HG03521 (cell line): ENCODE results near the gene RIN3.

Source experiments
- ATAC-seq: cut with Tn5 transposase; IDR thresholded peaks from one replicate; pipeline ENCODE4 v1.9.1; 2021; ENCODE audit warnings: mild to moderate bottlenecking, moderate library complexity; ENCODE audit not compliant: unreplicated experiment

The RIN3 gene

DNA sequence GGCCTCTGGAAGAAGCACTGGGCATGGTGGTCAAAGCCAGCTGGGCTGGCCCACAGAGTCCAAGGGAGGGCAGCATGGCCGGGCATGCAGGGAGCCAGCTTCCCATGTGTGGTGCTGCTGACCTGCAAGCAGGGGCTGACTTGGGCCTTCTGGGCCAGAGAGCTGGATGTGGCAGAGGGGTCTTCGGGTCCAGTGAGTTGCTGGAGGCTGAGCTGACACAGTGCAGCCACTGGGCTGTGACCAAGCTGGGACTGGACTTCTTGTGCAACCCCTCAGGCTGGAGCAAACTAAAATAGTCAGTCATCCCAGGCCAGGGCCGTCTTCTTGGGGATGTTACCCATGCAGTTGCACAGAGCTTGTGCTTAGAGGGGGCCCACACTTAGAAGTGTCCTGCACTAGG is 7.3 kb upstream of the RIN3 start:
- ATAC-seq: no peak

DNA sequence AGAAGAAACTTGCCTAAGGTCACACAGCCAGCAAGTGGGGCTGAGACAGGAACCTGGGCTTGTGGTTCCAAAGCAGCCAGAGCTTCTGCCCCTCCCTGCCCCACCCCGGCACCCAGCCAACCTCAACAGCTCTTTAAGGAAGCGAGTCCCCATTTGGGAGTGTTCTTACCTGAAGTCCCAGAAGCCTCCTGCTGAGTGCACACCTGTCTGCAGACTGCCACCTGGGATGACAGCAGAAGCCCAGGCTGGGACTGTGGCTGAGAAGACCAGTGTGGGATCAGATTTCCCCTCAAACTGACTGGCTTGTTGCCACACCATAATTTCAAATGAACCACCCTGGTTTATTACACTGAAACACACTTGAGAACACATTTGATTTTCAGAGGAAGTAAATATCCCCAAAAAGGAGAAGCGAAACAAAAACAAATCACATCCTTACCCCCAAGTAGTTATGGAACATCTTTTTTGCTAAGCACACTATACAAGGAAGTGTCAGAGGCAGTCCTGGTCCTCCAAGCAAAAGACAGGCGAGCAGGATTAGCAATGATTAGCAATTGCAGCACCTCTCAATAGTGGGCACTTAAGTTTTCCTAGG is 6.3 kb upstream of the RIN3 start:
- no peak for ATAC-seq

DNA sequence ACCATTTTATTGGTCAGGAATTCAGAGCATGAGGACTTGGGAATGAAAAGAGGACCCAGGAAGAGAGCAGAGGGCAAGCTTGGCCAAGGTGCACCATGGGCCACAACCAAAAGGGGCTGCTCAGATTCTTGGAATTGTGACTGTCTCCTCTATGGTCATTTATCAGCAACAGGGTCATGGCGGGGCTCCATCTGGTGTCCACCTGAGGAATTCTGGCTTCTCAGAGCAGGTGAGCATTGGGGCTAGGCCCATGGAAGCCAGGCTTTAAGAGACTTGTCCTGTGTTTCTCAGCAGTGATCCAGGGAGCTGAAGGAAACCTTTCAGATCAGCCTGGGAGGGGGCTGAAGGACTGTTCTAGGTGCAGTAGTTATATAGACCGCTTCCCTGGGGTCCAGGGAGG is 2.6 kb upstream of the RIN3 start:
- no peak for ATAC-seq

DNA sequence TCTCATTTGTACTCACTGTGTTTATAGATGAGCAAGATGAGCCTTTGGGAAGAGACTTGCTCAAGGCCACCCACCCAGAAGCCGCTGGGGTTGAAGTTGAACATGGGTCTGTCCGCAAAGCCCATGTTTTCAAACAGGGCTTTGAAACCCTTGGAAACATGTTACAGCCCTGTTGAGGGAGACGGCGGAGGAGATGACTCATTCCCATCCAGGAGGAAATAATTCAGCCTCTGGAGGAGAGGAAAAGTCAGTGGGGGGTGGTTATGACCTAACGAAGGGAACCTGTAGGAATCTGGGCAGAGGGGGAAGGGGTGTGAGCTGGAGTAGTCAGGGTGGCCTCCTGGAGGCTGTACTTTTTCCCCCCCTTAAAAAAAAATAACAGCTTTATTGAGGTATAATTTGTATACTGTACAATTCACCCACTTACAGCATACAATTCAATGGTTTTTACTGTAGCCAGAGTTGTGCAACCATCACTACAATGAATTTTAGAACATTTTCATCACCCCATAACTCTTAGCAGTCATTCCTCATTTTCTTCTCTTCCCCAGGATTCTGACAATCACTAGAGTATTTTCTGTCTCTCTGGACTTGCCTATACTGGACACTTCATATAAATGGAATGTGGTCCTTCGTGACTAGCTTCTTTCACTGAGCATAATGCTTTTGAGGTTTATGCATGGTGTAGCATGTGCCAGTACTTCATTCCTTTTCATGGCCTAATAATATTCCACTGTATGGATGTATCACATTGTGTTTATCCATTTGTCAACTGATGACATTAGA is 1.9 kb upstream of the RIN3 start:
- no peak for ATAC-seq

DNA sequence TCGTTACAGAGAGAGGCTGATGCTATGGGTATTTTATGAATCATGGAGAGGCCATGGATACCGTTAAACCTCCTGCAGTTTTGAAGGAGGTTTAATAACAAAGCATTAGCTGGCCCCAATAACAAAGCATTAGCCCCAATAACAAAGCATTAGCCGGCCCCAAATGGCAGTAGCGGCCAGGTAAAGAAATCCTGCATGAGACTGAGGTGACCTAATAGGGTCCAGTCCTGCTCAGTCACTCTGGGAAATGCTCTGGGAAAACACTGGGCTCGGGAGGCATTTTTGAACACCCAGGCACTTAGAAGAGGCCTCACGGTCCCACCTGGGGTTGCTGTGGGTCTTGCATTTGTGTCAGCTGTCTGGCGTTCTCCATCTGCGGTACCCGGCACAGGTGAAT is 776 bp upstream of the RIN3 start:
- ATAC-seq: no peak

DNA sequence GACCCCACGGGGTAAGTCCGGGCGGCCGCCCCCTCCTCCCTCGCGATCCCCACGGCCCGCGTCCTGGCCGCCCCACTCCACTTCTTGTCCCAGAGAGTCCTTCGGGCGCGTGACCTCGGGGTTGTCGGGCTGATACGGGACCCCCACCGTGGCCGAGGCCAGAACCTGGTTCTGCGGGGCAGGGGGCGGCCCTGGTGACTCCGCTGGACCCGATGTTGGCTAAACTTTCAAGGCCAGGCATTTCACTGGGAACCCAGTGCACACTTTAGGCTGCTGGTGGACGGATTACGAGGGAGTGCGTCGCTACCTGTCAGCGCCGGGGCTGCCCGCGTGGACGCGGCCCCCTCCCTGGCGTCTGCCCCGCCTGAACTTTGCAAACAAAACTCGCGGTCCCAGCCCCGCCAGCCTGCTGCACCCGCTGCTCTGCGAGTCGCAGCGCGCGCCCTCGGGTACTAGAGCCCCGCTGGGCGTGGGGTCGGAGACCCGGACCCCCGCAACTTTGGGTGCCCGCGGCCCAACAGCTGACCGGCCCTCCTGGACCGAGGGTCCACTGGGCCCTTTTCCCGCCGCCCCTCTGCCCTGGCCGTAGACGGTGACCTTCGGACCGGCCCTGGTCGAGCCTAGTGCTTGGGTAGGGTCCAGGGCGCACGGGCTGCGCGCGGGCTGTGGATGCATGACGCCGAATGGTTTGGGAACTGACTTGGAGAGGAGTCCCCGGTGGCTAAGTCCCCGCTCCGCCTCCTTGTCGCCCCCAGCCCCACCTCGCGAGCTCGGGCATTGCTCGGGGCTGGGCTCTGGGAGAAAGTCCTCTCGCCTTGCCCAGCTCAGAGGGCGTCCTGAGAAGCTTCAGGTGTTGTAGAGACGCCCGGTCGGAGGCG is 624 bp downstream of the RIN3 start:
- peak; percentile 31 for ATAC-seq

DNA sequence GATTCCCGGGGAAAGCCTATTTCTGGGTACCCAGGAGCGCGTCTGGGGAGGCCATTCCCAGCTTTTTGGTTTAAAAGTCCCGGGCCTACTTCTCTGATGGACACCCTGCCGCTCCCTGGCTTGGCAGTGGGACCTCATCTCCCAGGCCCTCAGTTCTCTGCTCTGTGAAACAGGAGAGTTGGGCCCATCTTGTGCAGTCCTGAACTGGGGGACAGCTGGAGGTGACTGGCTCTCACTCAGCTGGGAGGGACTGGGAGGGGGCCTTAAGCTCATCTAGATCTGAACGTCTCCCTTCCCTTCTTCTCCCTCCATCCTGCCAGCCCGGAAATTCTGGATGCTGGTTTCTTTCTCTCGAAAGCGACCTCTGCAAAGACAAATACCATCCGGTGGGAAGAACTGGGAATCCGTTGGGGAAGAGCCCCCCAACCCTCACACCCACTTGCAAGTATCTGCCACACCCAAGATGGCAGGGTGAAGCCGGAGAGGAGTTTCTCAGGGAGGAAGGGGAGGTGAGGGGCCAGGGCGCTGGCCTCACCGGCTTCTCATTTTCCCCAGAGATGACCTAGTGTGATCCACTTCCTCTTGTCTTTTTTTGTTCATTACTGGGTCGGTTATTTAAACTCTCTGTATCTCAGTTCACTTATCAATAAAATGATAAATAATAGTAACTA is 1.4 kb downstream of the RIN3 start:
- ATAC-seq: no peak

DNA sequence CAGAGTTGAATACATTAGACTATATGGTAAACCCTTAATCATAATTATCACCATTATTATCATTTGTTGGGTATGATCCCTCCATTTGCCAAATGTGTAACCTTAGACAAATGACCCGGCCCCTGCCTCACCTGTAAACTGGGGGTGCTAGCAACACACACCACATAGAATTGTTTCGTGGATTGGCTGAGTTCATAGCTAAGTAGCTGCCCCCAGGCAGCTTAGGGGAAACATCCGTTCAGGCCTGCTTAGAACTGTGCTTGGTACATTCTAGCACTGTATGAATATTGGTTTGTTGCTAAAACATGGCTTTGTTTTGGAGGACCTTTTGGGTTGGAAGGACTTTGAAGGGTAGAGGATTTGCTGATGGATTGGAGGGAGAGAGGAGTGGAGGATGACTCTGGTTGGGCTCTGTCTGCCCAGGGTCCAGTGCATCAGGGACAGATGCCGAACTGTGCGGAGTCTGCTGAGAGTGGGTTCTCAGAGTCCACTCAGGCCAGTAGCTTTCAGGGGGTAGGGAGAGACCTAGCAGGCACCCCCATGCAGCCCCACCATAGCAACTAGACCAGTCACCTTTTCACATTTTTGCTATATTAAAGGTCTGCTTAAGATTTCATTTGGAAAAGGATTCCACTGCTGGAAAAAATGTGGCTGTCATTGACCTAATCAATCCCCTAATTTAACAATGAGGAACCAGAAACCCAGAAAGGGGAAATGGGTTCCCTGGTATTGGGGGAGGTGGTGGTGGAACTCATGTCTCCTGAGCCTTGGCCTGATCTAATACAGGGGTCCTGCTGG is 2.2 kb downstream of the RIN3 start:
- ATAC-seq: no peak

DNA sequence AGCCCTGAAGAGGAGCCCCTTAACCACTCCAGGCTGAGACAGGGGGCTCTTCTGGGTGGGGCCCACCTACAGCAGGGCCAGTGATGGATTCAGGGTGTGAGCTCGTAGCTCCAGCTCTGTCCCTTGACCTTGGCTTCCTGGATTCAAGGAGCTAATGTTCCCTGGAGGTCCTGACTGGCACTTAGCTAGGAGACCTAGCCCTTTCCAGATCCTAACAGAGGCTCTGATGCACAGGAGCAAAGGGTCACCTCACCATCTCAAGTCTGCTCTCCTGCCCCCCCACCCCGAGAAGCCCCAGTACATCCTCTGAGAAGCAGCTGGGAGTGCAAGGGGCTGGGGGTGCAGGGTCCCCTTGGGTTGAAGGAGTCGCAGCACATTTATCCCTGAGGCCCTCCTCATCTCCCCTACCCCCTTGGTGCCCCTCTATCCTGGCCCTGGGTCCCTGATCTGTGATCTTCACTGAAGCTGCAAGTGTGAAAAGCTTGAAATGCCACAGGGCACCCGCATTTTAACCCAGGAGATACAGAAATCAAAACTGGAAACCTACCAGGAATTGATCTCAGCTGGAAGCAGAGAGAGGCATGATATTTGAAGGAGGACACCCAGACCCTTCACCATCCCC is 2.9 kb downstream of the RIN3 start:
- ATAC-seq: no peak

DNA sequence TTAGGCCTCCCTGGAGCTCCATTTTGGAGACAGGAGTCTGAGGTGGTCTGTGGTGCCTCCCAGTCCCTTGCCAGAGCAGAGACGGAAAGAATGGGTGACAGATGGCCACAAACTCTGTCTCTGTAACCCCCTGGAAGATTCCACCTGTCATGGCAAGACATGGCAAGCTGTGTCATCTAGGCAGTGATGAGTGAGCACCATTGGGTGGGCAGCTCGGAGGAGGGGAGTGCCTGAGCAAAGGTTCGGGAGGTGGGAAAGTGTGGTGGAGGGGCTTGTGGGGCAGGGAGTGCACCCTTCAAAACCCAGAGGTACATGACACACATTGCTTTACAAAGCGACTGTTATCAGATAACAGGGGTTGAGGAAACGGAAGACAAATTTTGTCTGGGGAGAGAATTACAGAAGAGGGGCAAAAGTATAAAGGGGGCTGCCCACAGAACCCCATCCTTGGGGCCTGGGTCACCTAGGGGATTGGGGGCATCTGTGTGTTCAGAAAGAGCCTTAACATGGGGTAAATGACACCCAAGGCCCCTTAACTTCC is 3.5 kb downstream of the RIN3 start:
- no peak for ATAC-seq

DNA sequence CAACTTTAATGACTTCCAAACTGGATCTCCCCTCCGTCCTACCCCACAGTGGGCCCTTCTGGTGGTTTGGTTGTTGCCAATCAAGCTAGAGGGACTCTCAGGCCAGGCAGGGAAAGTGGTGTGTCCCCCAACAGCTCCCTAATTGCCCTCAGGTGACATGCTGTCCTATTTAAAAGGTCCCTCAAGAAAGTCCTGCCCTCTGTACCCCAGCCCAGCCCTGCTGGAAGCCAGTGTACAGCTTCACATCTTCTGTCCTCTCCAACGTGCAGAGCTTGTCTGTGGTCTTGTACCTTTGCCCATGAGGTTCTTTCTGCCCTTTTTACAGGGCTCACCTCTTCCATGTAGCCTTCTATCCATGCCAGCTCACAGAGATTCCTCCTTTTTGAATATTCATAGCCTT is 4.2 kb downstream of the RIN3 start:
- no peak for ATAC-seq

DNA sequence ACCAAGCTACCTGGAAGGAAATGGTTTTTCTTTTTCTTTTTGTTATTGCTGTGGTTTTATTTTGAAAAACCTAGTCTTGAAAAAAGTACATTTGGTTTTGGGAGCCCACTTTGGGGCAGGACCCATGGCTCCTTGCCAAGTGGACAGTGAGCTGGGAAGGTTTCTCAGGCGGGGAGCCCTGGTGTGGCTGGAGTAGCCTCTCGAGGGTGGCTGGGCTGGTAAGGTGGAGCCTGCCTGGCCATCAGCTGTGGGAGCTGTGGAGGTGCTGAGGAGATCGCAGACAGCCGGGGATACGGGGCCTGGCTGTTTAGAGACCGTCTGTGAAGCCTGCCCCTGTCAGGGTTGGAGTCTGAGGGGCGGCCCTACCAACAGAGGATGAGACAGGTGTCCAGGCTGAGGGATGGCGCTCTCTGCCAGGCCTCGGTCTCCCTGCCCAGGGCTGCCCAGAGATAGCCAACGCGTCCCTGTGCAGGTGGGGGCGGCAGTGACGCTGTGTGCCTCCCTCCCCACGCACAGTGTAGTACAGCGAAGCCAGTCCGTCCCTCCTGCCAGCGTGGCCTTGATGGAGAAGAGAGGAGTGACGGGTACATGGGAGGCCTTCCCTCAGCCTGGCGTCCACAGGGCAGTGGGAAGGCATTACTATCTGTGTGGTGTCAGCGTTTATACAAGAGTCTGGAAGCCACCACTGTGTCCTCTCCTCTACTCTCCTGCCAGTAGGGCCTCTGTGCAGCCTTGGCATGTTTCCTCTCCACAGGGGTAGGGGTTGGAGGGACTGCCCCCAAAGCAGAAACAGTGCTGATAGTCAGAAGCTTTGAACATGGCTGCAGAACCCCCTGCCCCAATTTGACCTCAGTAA is 5.9 kb downstream of the RIN3 start:
- ATAC-seq: no peak

DNA sequence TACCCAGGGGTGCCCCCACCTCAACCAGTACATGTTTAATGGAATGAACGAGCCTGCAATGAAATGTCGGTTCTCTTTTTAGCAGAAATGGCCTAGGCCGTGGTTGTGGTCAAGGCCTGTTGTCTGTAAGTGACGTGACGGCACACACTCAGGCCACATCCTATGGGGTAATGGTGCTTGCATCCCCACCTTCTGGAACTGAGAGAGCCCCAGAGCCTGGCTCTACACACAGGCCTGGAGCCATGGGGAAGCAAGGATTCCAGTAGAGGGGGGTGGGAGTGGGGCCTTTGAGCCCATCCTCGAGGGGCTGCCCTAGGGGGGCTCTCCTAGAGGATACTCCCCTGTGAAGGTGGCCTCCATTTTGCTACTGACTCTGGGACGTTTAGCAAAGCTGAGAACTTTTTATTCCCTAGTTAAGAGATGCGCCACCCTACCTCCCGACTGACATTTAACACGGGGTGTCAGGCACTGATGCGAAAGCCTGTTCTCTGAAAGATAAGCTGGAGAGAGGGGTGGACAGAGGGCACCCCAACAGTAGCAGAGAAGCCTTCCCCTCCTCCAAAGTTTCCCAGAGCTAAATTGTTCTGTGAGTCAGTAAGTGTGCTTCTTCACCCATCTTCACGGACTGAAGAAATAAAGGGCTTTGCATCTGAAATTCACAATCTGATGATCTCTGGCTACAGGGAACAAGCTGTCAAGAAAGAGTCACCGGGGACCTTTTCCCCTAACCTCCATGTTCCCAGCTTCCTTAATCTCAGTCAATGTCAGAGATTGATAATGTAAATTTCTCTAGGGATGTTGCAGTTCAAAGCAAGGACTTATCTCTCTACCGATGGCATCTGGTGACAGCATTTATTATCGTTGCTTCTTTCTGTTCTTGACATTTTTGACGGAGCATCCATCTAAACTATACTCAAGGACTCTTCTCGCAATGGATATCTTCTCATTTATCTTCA is 6.8 kb downstream of the RIN3 start:
- no peak for ATAC-seq

DNA sequence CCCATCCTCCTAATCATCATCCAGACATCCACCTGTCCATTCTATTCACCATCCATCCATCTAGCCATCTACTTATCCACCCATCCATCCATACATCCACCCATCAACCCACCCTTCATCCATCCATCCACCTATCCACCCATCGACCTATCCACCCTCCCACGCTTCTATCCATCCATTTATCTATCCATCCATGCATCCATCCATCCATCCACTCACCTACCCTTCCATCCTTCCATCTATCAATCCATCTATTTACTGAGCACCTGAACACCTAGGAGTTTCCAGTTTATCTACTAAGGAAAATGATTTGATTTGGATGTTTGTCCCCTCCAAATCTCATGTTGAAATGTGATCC is 7.5 kb downstream of the RIN3 start:
- ATAC-seq: no peak

DNA sequence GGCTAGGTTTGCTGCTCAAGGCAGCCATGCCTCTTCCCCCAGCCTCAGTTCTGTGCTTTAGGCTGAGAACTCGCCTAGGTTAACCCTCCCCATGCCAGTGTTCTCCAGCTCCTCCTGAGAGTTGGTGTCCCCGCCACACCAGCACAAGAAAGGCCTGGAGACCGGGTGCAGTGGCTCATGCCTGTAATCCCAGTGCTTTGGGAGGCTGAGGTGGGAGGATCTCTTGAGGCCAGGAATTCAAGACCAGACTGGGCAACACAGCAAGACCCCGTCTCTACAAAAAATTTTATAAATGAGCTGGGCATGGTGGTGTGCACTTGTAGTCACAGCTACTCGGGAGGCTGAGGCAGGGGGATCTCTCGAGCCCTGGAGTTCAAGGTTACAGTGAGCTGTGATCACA is 10.2 kb downstream of the RIN3 start:
- no peak for ATAC-seq

DNA sequence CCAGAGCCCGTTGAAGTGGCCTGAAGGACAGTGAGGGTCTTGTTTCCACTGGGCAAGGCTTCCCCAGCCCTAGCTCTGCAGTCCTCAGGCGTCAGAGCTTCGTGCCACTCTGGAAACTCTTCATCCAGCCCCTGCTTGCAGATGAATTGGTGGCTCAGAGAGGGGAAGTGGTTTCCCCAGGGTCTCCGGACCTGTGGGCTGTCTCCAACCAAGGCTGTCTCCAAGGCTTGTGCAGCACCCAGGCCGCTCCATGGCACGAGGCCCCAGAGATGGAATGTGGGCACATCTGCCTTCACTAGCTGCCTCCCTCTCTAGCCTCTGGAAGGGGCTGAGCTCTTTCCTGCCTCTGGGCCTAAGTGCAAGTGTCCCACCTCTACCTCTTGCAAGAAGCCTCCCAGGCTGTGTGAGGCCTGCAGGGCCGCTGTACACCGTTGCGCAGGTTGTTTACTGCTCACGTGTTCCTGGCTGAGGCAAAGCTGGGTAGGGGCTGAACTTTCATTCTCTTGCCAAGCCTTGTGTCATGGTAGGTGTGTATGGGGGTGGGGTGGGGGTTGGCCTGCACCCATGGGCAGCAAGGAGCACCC is 11.1 kb downstream of the RIN3 start:
- ATAC-seq: no peak

DNA sequence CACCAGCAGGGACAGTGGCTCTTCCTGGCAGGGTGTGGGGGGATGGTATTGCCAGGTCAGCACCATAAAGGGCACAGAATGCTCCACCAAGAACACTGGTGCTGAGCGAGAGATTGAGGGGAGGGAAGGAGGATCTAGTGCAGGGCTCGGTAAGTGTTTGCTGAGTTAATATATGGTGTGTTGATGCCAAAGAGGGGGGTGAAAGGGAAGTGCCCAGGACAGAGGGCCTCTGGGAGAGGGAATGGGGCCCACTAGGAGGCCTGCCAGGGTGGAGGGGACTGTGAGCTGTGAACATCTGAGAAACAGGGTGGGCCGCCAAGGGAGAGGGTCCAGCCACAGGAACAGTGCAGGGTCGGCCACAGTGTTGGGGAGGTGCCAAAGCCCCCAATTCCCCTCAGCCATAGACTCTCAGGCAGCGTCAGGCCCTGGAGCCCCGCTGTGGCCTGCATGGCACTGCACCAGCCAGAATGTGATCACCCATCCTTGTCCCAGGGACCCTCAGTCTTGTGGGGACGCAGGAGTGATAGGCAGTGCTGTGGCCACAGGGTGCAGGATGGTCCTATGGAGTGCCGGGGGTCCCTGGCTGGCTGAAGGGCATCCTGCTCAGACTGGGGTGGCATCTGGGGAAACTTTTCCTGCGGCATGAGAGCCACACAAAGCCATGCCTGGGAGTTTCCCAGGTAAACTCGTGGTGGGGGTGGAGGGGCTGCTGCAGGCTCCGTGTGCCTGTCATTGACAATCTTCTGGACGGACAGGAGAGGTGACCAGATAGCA is 11.9 kb downstream of the RIN3 start:
- ATAC-seq: no peak
